Testis (tissue), 2 donors: ENCODE data around the gene BICD1.

Experiments
- POLR2A ChIP-seq: fragments of 450-650 bp; IDR thresholded peaks from one replicate; pipeline ENCODE4 v1.6.1; 2017; ENCODE audit warnings: antibody characterized with exemption, mild to moderate bottlenecking, moderate library complexity
- TF ChIP-seq, protein P1 (sequence below), 3 experiments: fragments of 450-650 bp in 2 of 3; fragments of 200-600 bp in 1 of 3; sonication (generic) in 1 of 3; IDR thresholded peaks; one replicate each; pipeline ENCODE4 v1.5.1; 2016 to 2019; ENCODE audit warnings: antibody characterized with exemption in 3 of 3, mild to moderate bottlenecking in 2 of 3, moderate library complexity in 1 of 3

DNA sequence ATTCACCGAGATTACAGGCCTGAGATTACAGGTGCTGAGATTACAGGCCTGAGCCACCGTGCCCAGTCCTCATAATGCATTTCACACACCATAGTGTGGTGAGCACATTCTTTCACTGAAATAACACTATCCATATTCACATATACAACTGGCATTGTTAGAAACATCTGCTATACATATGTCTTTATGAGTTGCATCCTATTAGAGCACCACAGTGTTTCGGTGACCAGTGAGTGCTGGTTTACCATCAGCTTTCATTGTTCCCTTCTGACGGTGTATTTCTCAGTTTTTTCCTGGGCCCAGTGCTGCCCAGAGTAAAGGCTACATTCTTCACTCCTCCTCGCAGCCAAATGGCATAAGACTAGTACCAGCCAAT is 196.5 kb downstream of the BICD1 start:
- TF ChIP-seq POLR2A: no peak
- TF ChIP-seq, protein P1, sequence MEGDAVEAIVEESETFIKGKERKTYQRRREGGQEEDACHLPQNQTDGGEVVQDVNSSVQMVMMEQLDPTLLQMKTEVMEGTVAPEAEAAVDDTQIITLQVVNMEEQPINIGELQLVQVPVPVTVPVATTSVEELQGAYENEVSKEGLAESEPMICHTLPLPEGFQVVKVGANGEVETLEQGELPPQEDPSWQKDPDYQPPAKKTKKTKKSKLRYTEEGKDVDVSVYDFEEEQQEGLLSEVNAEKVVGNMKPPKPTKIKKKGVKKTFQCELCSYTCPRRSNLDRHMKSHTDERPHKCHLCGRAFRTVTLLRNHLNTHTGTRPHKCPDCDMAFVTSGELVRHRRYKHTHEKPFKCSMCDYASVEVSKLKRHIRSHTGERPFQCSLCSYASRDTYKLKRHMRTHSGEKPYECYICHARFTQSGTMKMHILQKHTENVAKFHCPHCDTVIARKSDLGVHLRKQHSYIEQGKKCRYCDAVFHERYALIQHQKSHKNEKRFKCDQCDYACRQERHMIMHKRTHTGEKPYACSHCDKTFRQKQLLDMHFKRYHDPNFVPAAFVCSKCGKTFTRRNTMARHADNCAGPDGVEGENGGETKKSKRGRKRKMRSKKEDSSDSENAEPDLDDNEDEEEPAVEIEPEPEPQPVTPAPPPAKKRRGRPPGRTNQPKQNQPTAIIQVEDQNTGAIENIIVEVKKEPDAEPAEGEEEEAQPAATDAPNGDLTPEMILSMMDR (IDR thresholded peaks at IDR 0.05): no peak
